Loucy (cell line): ENCODE data around the gene IGFBP5.

Source experiments
- H2AFZ ChIP-seq: fragments of 200-600 bp; sonication (generic); 2 replicates; pipeline ENCODE4 v1.6.0; 2016; ENCODE audit warnings: antibody characterized with exemption, mild to moderate bottlenecking, low read length, moderate library complexity
- H3F3A ChIP-seq: fragments of 200-600 bp; 2 replicates; pipeline ENCODE4 v1.6.0; 2016; ENCODE audit warnings: antibody characterized with exemption, low read depth, mild to moderate bottlenecking
- H3K27me3 ChIP-seq: fragments of 200-600 bp; sonication (generic); 2 replicates; pipeline ENCODE4 v1.6.1; 2014; ENCODE audit warnings: low read length, mild to moderate bottlenecking; ENCODE audit not compliant: insufficient read depth, poor library complexity, severe bottlenecking
- H3K36me3 ChIP-seq: fragments of 200-600 bp; sonication (generic); 2 replicates; pipeline ENCODE4 v1.6.1; 2016; ENCODE audit warnings: low read length; ENCODE audit not compliant: insufficient read depth
- H3K4me1 ChIP-seq: fragments of 200-600 bp; sonication (generic); 2 replicates; pipeline ENCODE4 v1.5.1; 2014; ENCODE audit warnings: low read length, mild to moderate bottlenecking; ENCODE audit not compliant: insufficient read depth, poor library complexity, severe bottlenecking
- H3K4me2 ChIP-seq: fragments of 200-600 bp; sonication (generic); 2 replicates; pipeline ENCODE4 v1.6.0; 2014; ENCODE audit warnings: antibody characterized with exemption, low read length, low read depth, mild to moderate bottlenecking; ENCODE audit not compliant: poor library complexity, severe bottlenecking
- H3K4me3 ChIP-seq: fragments of 200-600 bp; sonication (generic); 2 replicates; pipeline ENCODE4 v1.5.1; 2014; ENCODE audit warnings: low read length, mild to moderate bottlenecking, mixed read lengths; ENCODE audit not compliant: poor library complexity, severe bottlenecking
- H3K79me2 ChIP-seq: fragments of 200-600 bp; sonication (generic); 2 replicates; pipeline ENCODE4 v1.6.1; 2014; ENCODE audit warnings: low read length; ENCODE audit not compliant: insufficient read depth
- H3K9ac ChIP-seq: fragments of 200-600 bp; sonication (generic); 2 replicates; pipeline ENCODE4 v1.6.0; 2014; ENCODE audit warnings: mild to moderate bottlenecking, low read depth, low read length, moderate library complexity; ENCODE audit not compliant: poor library complexity, severe bottlenecking
- H3K9me2 ChIP-seq: fragments of 200-600 bp; sonication (generic); replicated peaks from 2 replicates; pipeline ENCODE4 v1.6.1; 2016; ENCODE audit warnings: low read depth, low read length, mixed read lengths
- H3K9me3 ChIP-seq: fragments of 200-600 bp; sonication (generic); 2 replicates; pipeline ENCODE4 v1.6.1; 2014; ENCODE audit warnings: mild to moderate bottlenecking, antibody characterized with exemption, low read length, low read depth; ENCODE audit not compliant: insufficient read depth
- H4K20me1 ChIP-seq: fragments of 200-600 bp; sonication (generic); 2 replicates; pipeline ENCODE4 v1.6.0; 2014; ENCODE audit warnings: antibody characterized with exemption, low read length, mild to moderate bottlenecking; ENCODE audit not compliant: insufficient read depth, poor library complexity, severe bottlenecking
- CTCF ChIP-seq: fragments of 200-600 bp; sonication (generic); conservative IDR thresholded peaks from 2 replicates; pipeline ENCODE4 v1.5.1; 2014; ENCODE audit warnings: mild to moderate bottlenecking, antibody characterized with exemption, low read length
- EZH2phosphoT487 ChIP-seq: fragments of 200-600 bp; IDR thresholded peaks from 2 replicates; pipeline ENCODE4 v1.6.1; 2018; ENCODE audit warnings: antibody characterized with exemption, mild to moderate bottlenecking, moderate library complexity, borderline replicate concordance

Gene IGFBP5

GRCh38 chr2:216731465-216731864 is 36.1 kb upstream of the IGFBP5 start:
- H3K36me3 ChIP-seq, result no peaks in the 10 kb centered on the region
- no peaks in the 10 kb centered on the region for H3F3A ChIP-seq
- no peaks in the 10 kb centered on the region for H4K20me1 ChIP-seq
- H3K9me2 ChIP-seq, result no peaks in the 10 kb centered on the region
- no peaks in the 10 kb centered on the region for H3K27me3 ChIP-seq
- no peaks in the 10 kb centered on the region for H3K4me1 ChIP-seq
- no peak overlapping the region for H2AFZ ChIP-seq
- H3K4me2 ChIP-seq, result no peak overlapping the region
- no peak overlapping the region for H3K4me3 ChIP-seq
- TF ChIP-seq CTCF (no peak), EZH2phosphoT487 (no peak)
- no peak overlapping the region for H3K9ac ChIP-seq
- no peaks in the 10 kb centered on the region for H3K9me3 ChIP-seq
- no peaks in the 10 kb centered on the region for H3K79me2 ChIP-seq

GRCh38 chr2:216730871-216731270 is 35.5 kb upstream of the IGFBP5 start:
- Histone ChIP-seq H3K36me3 (no peaks in the 10 kb centered on the region), H2AFZ (no peak overlapping the region), H3K27me3 (no peaks in the 10 kb centered on the region), H3K4me1 (no peaks in the 10 kb centered on the region), H3K4me3 (no peak overlapping the region), H3K9ac (no peak overlapping the region), H3K4me2 (no peak overlapping the region), H3K79me2 (no peaks in the 10 kb centered on the region), H3K9me3 (no peaks in the 10 kb centered on the region), H4K20me1 (no peaks in the 10 kb centered on the region), H3F3A (no peaks in the 10 kb centered on the region), H3K9me2 (no peaks in the 10 kb centered on the region)
- TF ChIP-seq CTCF, result no peak
- no peak for TF ChIP-seq EZH2phosphoT487

GRCh38 chr2:216727346-216728122 is 32.2 kb upstream of the IGFBP5 start:
- Histone ChIP-seq H3F3A (no peaks in the 10 kb centered on the region), H3K9me2 (no peaks in the 10 kb centered on the region), H2AFZ (no peak overlapping the region), H3K9me3 (no peaks in the 10 kb centered on the region), H3K27me3 (no peaks in the 10 kb centered on the region), H3K4me1 (no peaks in the 10 kb centered on the region), H3K4me3 (no peak overlapping the region), H4K20me1 (no peaks in the 10 kb centered on the region), H3K79me2 (no peaks in the 10 kb centered on the region), H3K4me2 (no peak overlapping the region), H3K9ac (no peak overlapping the region), H3K36me3 (no peaks in the 10 kb centered on the region)
- TF ChIP-seq CTCF (no peak), EZH2phosphoT487 (no peak)
